HG03064 (cell line): ENCODE data around the gene COG6.

Experiments
- ATAC-seq: cut with Tn5 transposase; IDR thresholded peaks from one replicate; pipeline ENCODE4 v1.9.1; 2021; ENCODE audit warnings: low read depth; ENCODE audit not compliant: unreplicated experiment

COG6 gene

GRCh38 chr13:39766464-39767158 is 111.1 kb downstream of the COG6 start:
- no peak for ATAC-seq

- no peak for ATAC-seq
These were observed 112.5 kb downstream of the COG6 start for GRCh38 chr13:39767791-39768517.

GRCh38 chr13:39768962-39769361 is 113.5 kb downstream of the COG6 start:
- no peak for ATAC-seq

GRCh38 chr13:39770221-39771090 is 115.0 kb downstream of the COG6 start:
- ATAC-seq: no peak

GRCh38 chr13:39773833-39774232 is 118.4 kb downstream of the COG6 start:
- ATAC-seq: no peak

- peak; percentile 64 for ATAC-seq
These were observed 121.0 kb downstream of the COG6 start for GRCh38 chr13:39776439-39776838.

GRCh38 chr13:39777021-39777420 is 121.6 kb downstream of the COG6 start:
- ATAC-seq: no peak

GRCh38 chr13:39777527-39778061 is 122.1 kb downstream of the COG6 start:
- no peak for ATAC-seq

- ATAC-seq: no peak
These were observed 124.1 kb downstream of the COG6 start for GRCh38 chr13:39779337-39780265.

- no peak for ATAC-seq
These were observed 125.2 kb downstream of the COG6 start for GRCh38 chr13:39780711-39781110.

- ATAC-seq: no peak
These were observed 125.9 kb downstream of the COG6 start for GRCh38 chr13:39781381-39781780.

GRCh38 chr13:39783051-39783450 is 127.6 kb downstream of the COG6 start:
- ATAC-seq: no peak

- ATAC-seq: no peak
These were observed 128.9 kb downstream of the COG6 start for GRCh38 chr13:39784347-39784746.

GRCh38 chr13:39786091-39786490 is 130.6 kb downstream of the COG6 start:
- no peak for ATAC-seq

- no peak for ATAC-seq
These were observed 131.6 kb downstream of the COG6 start for GRCh38 chr13:39787086-39787487.

GRCh38 chr13:39788102-39788501 is 132.6 kb downstream of the COG6 start:
- ATAC-seq: no peak

- ATAC-seq: no peak
These were observed 134.0 kb downstream of the COG6 start for GRCh38 chr13:39789451-39789850.
